ENCODE measurements around the gene CFAP58.
A peak's percentile ranks its signal among the peaks of the same experiment; 100 is the strongest.

The CFAP58 gene

GRCh38 chr10:104339469-104340110 is 14.0 kb upstream of the CFAP58 start:
- TF ChIP-seq, protein P1, sequence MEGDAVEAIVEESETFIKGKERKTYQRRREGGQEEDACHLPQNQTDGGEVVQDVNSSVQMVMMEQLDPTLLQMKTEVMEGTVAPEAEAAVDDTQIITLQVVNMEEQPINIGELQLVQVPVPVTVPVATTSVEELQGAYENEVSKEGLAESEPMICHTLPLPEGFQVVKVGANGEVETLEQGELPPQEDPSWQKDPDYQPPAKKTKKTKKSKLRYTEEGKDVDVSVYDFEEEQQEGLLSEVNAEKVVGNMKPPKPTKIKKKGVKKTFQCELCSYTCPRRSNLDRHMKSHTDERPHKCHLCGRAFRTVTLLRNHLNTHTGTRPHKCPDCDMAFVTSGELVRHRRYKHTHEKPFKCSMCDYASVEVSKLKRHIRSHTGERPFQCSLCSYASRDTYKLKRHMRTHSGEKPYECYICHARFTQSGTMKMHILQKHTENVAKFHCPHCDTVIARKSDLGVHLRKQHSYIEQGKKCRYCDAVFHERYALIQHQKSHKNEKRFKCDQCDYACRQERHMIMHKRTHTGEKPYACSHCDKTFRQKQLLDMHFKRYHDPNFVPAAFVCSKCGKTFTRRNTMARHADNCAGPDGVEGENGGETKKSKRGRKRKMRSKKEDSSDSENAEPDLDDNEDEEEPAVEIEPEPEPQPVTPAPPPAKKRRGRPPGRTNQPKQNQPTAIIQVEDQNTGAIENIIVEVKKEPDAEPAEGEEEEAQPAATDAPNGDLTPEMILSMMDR (IDR thresholded peaks at IDR 0.05; ENCODE audit: low read depth, low read length, missing control alignments) = no peak
- in situ Hi-C loops (cut with HindIII; ENCODE audit: low sequenced_read_pairs) = loop anchor here (5.0 kb wide), 1 partner anchor 37 kb away; no protein-coding TSS in a partner anchor
- DNase-seq (ENCODE audit: low read depth) = no peak
- peak overlapping the region; percentile 85 for H3K4me3 ChIP-seq (ENCODE audit: low read depth, low read length)

- TF ChIP-seq, protein P1 (IDR thresholded peaks at IDR 0.05; ENCODE audit: low read depth, low read length, missing control alignments) = no peak
- H3K4me3 ChIP-seq (ENCODE audit: low read depth, low read length) = no peak overlapping the region
- no peak for DNase-seq (ENCODE audit: low read depth)
- in situ Hi-C loops (cut with HindIII; ENCODE audit: low sequenced_read_pairs) = loop anchor here (5.0 kb wide), 1 partner anchor 38 kb away; no protein-coding TSS in a partner anchor
Measured at GRCh38 chr10:104340111-104340526, 13.5 kb upstream of the CFAP58 start.

DNA sequence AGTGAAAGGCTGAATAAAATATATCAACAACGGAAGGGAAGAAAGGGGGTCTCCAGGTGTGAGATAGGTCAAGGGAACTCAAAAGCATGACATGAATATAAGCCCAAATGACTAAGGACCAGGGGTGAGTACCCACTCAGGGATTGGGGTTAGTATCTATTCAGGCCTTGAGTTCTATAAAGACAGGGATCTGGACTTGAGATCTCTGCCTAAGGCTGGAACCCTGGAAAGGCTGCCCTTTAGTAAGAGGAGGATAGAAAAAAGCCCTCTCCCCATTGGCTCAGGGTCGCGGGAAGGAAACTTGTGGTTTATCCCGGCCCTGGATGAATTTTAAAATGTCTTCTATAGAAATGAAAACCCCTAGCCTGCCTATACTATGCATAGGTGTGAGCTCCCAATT is 13.0 kb upstream of the CFAP58 start:
- in situ Hi-C loops (cut with HindIII; ENCODE audit: low sequenced_read_pairs) = loop anchor here (5.0 kb wide), 1 partner anchor 38 kb away; no protein-coding TSS in a partner anchor
- no peak for DNase-seq (ENCODE audit: low read depth)
- H3K4me3 ChIP-seq (ENCODE audit: low read depth, low read length) = no peak overlapping the region
- TF ChIP-seq, protein P1 (IDR thresholded peaks at IDR 0.05; ENCODE audit: low read depth, low read length, missing control alignments) = no peak

- DNase-seq (ENCODE audit: low read depth) = no peak
- H3K4me3 ChIP-seq (ENCODE audit: low read depth, low read length) = no peak overlapping the region
- TF ChIP-seq, protein P1 (IDR thresholded peaks at IDR 0.05; ENCODE audit: low read depth, low read length, missing control alignments) = no peak
- in situ Hi-C loops (cut with HindIII; ENCODE audit: low sequenced_read_pairs) = loop anchor here (5.0 kb wide), 1 partner anchor 41 kb away; no protein-coding TSS in a partner anchor
Measured at GRCh38 chr10:104342941-104343411, 10.7 kb upstream of the CFAP58 start.

DNA sequence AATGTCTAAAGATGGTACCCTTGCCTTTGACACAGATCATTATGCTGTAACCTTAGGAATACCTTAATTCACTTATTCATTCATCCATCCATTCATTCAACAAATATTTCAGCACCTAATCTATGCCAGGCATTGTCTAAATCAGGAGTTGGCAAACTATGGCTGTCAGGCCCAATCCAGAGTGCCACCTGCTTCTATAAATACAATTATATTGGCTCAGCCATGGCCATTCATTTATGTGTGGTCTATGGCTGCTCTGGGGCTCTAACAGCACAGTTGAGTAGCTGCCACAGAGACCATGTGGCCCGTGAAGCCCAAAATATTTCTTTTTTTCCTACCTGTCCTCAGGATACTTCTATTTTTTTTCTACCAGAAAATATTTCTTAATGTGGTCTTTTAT is 9.4 kb upstream of the CFAP58 start:
- DNase-seq (ENCODE audit: low read depth) = no peak
- H3K4me3 ChIP-seq (ENCODE audit: low read depth, low read length) = no peak overlapping the region
- in situ Hi-C loops (cut with HindIII; ENCODE audit: low sequenced_read_pairs) = loop anchor here (5.0 kb wide), 1 partner anchor 42 kb away; no protein-coding TSS in a partner anchor

GRCh38 chr10:104345515-104345914 is 8.1 kb upstream of the CFAP58 start:
- TF ChIP-seq, protein P1 (IDR thresholded peaks at IDR 0.05; ENCODE audit: low read depth, low read length, missing control alignments) = no peak
- in situ Hi-C loops (cut with HindIII; ENCODE audit: low sequenced_read_pairs) = no loop called here
- DNase-seq (ENCODE audit: low read depth) = no peak
- no peak overlapping the region for H3K4me3 ChIP-seq (ENCODE audit: low read depth, low read length)

More for the DNA sequence above, 9.4 kb upstream of the CFAP58 start:
- TF ChIP-seq, protein P1 (IDR thresholded peaks at IDR 0.05; ENCODE audit: low read depth, low read length, missing control alignments) = no peak
